ENCODE measurements around the gene SYNGAP1. TPM values are rescaled to one million over a fixed set of nuclear protein-coding genes. Genes with fewer than 3 reads are reported as not detected.

SYNGAP1 gene
- total and polyA plus RNA-seq, 9 of the 15 experiments (the other 6 are each of a cell fraction or from before 2014, with no cell fraction given) = 0.01 to 22.8 (median 3.2) TPM

DNA sequence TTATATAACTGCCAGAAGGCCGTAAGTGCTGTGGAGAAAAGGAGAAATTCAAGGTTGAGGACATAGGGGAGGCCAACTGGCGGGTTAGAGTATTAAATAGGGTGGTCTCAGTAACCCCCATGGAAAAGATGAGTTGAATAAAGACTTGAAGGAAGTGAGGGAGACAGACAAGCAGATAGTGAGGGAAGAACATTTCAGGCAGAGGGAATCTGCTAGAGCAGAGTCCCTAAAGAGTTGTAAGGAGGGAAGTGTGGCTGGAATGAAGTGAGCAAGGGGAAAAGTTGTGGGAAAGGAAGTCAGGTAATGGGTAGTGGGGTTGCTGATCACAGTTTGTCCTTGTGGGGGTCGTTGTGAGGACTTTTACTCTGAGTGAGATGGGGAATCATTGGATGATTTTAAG, 26.9 kb upstream of the SYNGAP1 start:
- H3K36me3 ChIP-seq (ENCODE audit: control insufficient read depth, insufficient read depth, low read length) = peaks cover 37% of the 10 kb centered on the region; the same call in 2 of the 3 replicates
- peaks cover 6% of the 10 kb centered on the region; the same call in 1 of the 2 replicates for H4K20me1 ChIP-seq (replicated peaks; ENCODE audit: control insufficient read depth, insufficient read depth, low read length)
- in situ Hi-C loops (cut with MboI) = no loop called here
- no peak for DNase-seq (ENCODE audit: extremely low read depth in 1 of 4, low spot score in 3 of 4)
- peak overlapping the region; percentile 93 for H3K4me2 ChIP-seq (ENCODE audit: insufficient read depth, low read length)
- H3K79me2 ChIP-seq (ENCODE audit: control insufficient read depth, insufficient read depth, low read length) = peaks cover 61% of the 10 kb centered on the region
- no peaks in the 10 kb centered on the region for H3K9me1 ChIP-seq (ENCODE audit: control insufficient read depth, insufficient read depth, low read length)
- 19% methylated on average over 3 of the region's 3 CpGs for WGBS (ENCODE audit: insufficient coverage, low coverage, missing lambda C conversion rate)
- no TSS peak for BruUV-seq (replicated peaks)
- no peaks in the 10 kb centered on the region for H3K27me3 ChIP-seq (ENCODE audit: control insufficient read depth in 2 of 2, insufficient read depth in 2 of 2, low read length in 2 of 2)
- intact Hi-C loops (cut with micrococcal nuclease) = loop anchor here (5.0 kb wide), 2 partner anchors 46 to 96 kb away; partner anchors contain the start of gene RGL2
- ChIA-PET POLR2A (interaction anchor here (1.3 kb wide), 1 partner anchor 8 kb away, joined by 4 read pairs; no protein-coding TSS in a partner anchor), CTCF (ENCODE audit: low intra/inter-chr PET ratio) (no interaction called here)
- peak overlapping the region; percentile 74 for H3K4me3 ChIP-seq
- H3K4me1 ChIP-seq (replicated peaks in 1 of 2; ENCODE audit: control insufficient read depth in 2 of 2, insufficient read depth in 2 of 2, low read length in 2 of 2) = peaks cover 19 to 22% of the 10 kb centered on the region in 2 experiments
- peak overlapping the region; percentile 89 for H3K27ac ChIP-seq (ENCODE audit: extremely low read depth, low read depth, low read length)
- H3K9ac ChIP-seq (ENCODE audit: insufficient read depth in 1 of 2, low read depth in 2 of 2, low read length in 2 of 2) = peak overlapping the region; percentile 8 to 92; a peak in 3 of 4 replicates
- no peak overlapping the region for H2AFZ ChIP-seq (ENCODE audit: low read depth, low read length)
- ATAC-seq = no peak
- no peak for FAIRE-seq
- H3K9me3 ChIP-seq (replicated peaks; ENCODE audit: control insufficient read depth, insufficient read depth, low read depth, low read length) = no peaks in the 10 kb centered on the region
- TF ChIP-seq, protein P1, sequence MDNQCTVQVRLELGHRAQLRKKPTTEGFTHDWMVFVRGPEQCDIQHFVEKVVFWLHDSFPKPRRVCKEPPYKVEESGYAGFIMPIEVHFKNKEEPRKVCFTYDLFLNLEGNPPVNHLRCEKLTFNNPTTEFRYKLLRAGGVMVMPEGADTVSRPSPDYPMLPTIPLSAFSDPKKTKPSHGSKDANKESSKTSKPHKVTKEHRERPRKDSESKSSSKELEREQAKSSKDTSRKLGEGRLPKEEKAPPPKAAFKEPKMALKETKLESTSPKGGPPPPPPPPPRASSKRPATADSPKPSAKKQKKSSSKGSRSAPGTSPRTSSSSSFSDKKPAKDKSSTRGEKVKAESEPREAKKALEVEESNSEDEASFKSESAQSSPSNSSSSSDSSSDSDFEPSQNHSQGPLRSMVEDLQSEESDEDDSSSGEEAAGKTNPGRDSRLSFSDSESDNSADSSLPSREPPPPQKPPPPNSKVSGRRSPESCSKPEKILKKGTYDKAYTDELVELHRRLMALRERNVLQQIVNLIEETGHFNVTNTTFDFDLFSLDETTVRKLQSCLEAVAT (IDR thresholded peaks at IDR 0.05) = peak in 1 of 2 experiments; percentile 52; a peak in 1 of 4 replicates
- TF ChIP-seq BHLHE40 (IDR thresholded peaks at IDR 0.05; ENCODE audit: low read length) = no peak
- 0 out of 2 replicates have a peak, but pooled peaks have one; percentile 61 for TF ChIP-seq THRB (CRISPR knock-in tag; conservative IDR thresholded peaks at IDR 0.05)
- TF ChIP-seq MCM2 (IDR thresholded peaks at IDR 0.05; ENCODE audit: low read depth) = no peak
- 0 out of 2 replicates have a peak, but pooled peaks have one; percentile 20 for TF ChIP-seq SPI1 (IDR thresholded peaks at IDR 0.05; ENCODE audit: borderline replicate concordance, low read depth, low read length)
- no peak for TF ChIP-seq ARHGAP35 (IDR thresholded peaks at IDR 0.05; ENCODE audit: partially characterized antibody)
- peak; percentile 22; the same call in 1 of the 2 replicates for TF ChIP-seq ARID2 (IDR thresholded peaks at IDR 0.05)
- 0 out of 2 replicates have a peak, but pooled peaks have one; percentile 31 for TF ChIP-seq SUPT5H (IDR thresholded peaks at IDR 0.05)
- TF ChIP-seq GABPB2 (CRISPR knock-in tag; conservative IDR thresholded peaks at IDR 0.05) = no peak
- no peak for TF ChIP-seq FOXA1 (IDR thresholded peaks at IDR 0.05; ENCODE audit: borderline replicate concordance)
- no peak for TF ChIP-seq L3MBTL2 (IDR thresholded peaks at IDR 0.05)
- TF ChIP-seq, protein P2, sequence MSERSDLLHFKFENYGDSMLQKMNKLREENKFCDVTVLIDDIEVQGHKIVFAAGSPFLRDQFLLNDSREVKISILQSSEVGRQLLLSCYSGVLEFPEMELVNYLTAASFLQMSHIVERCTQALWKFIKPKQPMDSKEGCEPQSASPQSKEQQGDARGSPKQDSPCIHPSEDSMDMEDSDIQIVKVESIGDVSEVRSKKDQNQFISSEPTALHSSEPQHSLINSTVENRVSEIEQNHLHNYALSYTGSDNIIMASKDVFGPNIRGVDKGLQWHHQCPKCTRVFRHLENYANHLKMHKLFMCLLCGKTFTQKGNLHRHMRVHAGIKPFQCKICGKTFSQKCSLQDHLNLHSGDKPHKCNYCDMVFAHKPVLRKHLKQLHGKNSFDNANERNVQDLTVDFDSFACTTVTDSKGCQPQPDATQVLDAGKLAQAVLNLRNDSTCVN (CRISPR knock-in tag; IDR thresholded peaks at IDR 0.05) = peak; percentile 82; the same call in 1 of the 2 replicates
- TF ChIP-seq NRF1 (conservative IDR thresholded peaks at IDR 0.05 in 1 of 2, IDR thresholded peaks at IDR 0.05 in 1 of 2) = no peak
- TF ChIP-seq SIN3A (IDR thresholded peaks at IDR 0.05; ENCODE audit: borderline replicate concordance in 2 of 2, control insufficient read depth in 1 of 2, low read depth in 2 of 2, low read length in 2 of 2) = 0 out of 4 replicates have a peak, but pooled peaks of 1 of the 2 experiments have one; percentile 6
- no peak for TF ChIP-seq PRMT5 (CRISPR knock-in tag; IDR thresholded peaks at IDR 0.05)
- no peak for TF ChIP-seq PTTG1 (tag; IDR thresholded peaks at IDR 0.05; ENCODE audit: low read depth)
- TF ChIP-seq POLR2AphosphoS2 (IDR thresholded peaks at IDR 0.05; ENCODE audit: low read length) = no peak
- no peak for TF ChIP-seq DPF2 (IDR thresholded peaks at IDR 0.05)
- TF ChIP-seq HNRNPK (IDR thresholded peaks at IDR 0.05; ENCODE audit: low read depth, low read length, poor library complexity, severe bottlenecking) = no peak
